Measurements from ENCODE around the gene RNASEH2A.

The RNASEH2A gene

GRCh38 chr19:12785431-12786031 lies 20.9 kb upstream of the RNASEH2A start:
- H3K27me3 Mint-ChIP-seq, result no peaks in the 10 kb centered on the region
- H3K36me3 Mint-ChIP-seq, result no peaks in the 10 kb centered on the region
- CTCF ChIA-PET, result interaction anchor here (1.3 kb wide), 1 partner anchor 10 kb away, joined by 6 read pairs; no protein-coding TSS in a partner anchor
- H3K9me3 Mint-ChIP-seq, result no peaks in the 10 kb centered on the region
- H3K4me3 Mint-ChIP-seq, result no peak overlapping the region
- H3K27ac Mint-ChIP-seq, result no peak overlapping the region
- no peak for DNase-seq
- peaks cover 34% of the 10 kb centered on the region for H3K4me1 Mint-ChIP-seq

- no peak overlapping the region for H3K4me3 Mint-ChIP-seq
- peak; percentile 38 for DNase-seq
- H3K27ac Mint-ChIP-seq, result peak overlapping the region; percentile 47
- H3K27me3 Mint-ChIP-seq, result peaks cover 2% of the 10 kb centered on the region
- H3K36me3 Mint-ChIP-seq, result no peaks in the 10 kb centered on the region
- CTCF ChIA-PET, result interaction anchor here (1.3 to 3.5 kb wide), 3 partner anchors 9 to 20 kb away, joined by 3 to 31 read pairs (median 6); no protein-coding TSS in a partner anchor
- H3K9me3 Mint-ChIP-seq, result no peaks in the 10 kb centered on the region
- peaks cover 40% of the 10 kb centered on the region for H3K4me1 Mint-ChIP-seq
These were observed 20.1 kb upstream of the RNASEH2A start for GRCh38 chr19:12786141-12786870.

- Mint-ChIP-seq H3K27me3 (peaks cover 3% of the 10 kb centered on the region), H3K36me3 (no peaks in the 10 kb centered on the region), H3K27ac (no peak overlapping the region), H3K9me3 (no peaks in the 10 kb centered on the region), H3K4me3 (no peak overlapping the region), H3K4me1 (peaks cover 34% of the 10 kb centered on the region)
- CTCF ChIA-PET, result interaction anchor here (1.4 to 3.5 kb wide), 2 partner anchors 9 to 21 kb away, joined by 3 to 31 read pairs; no protein-coding TSS in a partner anchor
- no peak for DNase-seq
These were observed 19.4 kb upstream of the RNASEH2A start for GRCh38 chr19:12786952-12787351.

GRCh38 chr19:12787458-12787857 lies 18.9 kb upstream of the RNASEH2A start:
- H3K4me1 Mint-ChIP-seq, result peaks cover 31% of the 10 kb centered on the region
- H3K36me3 Mint-ChIP-seq, result peaks cover 2% of the 10 kb centered on the region
- H3K27ac Mint-ChIP-seq, result no peak overlapping the region
- H3K9me3 Mint-ChIP-seq, result no peaks in the 10 kb centered on the region
- H3K4me3 Mint-ChIP-seq, result no peak overlapping the region
- CTCF ChIA-PET, result interaction anchor here (1.4 to 3.5 kb wide), 2 partner anchors 10 to 21 kb away, joined by 3 to 31 read pairs; no protein-coding TSS in a partner anchor
- DNase-seq, result no peak
- H3K27me3 Mint-ChIP-seq, result peaks cover 3% of the 10 kb centered on the region

- Mint-ChIP-seq H3K27me3 (peaks cover 4% of the 10 kb centered on the region), H3K4me1 (peaks cover 28% of the 10 kb centered on the region), H3K36me3 (peaks cover 5% of the 10 kb centered on the region), H3K27ac (peak overlapping the region; percentile 89), H3K9me3 (no peaks in the 10 kb centered on the region), H3K4me3 (no peak overlapping the region)
- CTCF ChIA-PET, result interaction anchor here (0.8 to 3.5 kb wide), 4 partner anchors 11 to 22 kb away, joined by 3 to 31 read pairs (median 6); no protein-coding TSS in a partner anchor
- no peak for DNase-seq
These were observed 18.2 kb upstream of the RNASEH2A start for GRCh38 chr19:12788042-12788681.

GRCh38 chr19:12788682-12789097 lies 17.7 kb upstream of the RNASEH2A start:
- Mint-ChIP-seq H3K27me3 (peaks cover 7% of the 10 kb centered on the region), H3K27ac (peak overlapping the region; percentile 89), H3K36me3 (peaks cover 8% of the 10 kb centered on the region), H3K4me3 (peak overlapping the region; percentile 80), H3K4me1 (peaks cover 23% of the 10 kb centered on the region), H3K9me3 (no peaks in the 10 kb centered on the region)
- CTCF ChIA-PET, result interaction anchor here (0.8 to 3.5 kb wide), 4 partner anchors 11 to 23 kb away, joined by 3 to 31 read pairs (median 6); no protein-coding TSS in a partner anchor
- peak; percentile 35 for DNase-seq

GRCh38 chr19:12789098-12789903 lies 17.1 kb upstream of the RNASEH2A start:
- CTCF ChIA-PET, result interaction anchor here (0.8 to 3.5 kb wide), 4 partner anchors 10 to 23 kb away, joined by 3 to 31 read pairs (median 6); no protein-coding TSS in a partner anchor
- peaks cover 7% of the 10 kb centered on the region for H3K27me3 Mint-ChIP-seq
- H3K9me3 Mint-ChIP-seq, result no peaks in the 10 kb centered on the region
- peaks cover 8% of the 10 kb centered on the region for H3K36me3 Mint-ChIP-seq
- H3K4me3 Mint-ChIP-seq, result peak overlapping the region; percentile 92
- peaks cover 27% of the 10 kb centered on the region for H3K4me1 Mint-ChIP-seq
- no peak for DNase-seq
- H3K27ac Mint-ChIP-seq, result peak overlapping the region; percentile 99

GRCh38 chr19:12789904-12790619 lies 16.3 kb upstream of the RNASEH2A start:
- H3K4me3 Mint-ChIP-seq, result peak overlapping the region; percentile 92
- H3K9me3 Mint-ChIP-seq, result no peaks in the 10 kb centered on the region
- peak overlapping the region; percentile 99 for H3K27ac Mint-ChIP-seq
- CTCF ChIA-PET, result interaction anchor here (1.4 to 14.0 kb wide), 4 partner anchors 9 to 24 kb away, joined by 4 to 706 read pairs (median 20); partner anchors contain the start of gene HOOK2
- peak; percentile 95 for DNase-seq
- H3K4me1 Mint-ChIP-seq, result peaks cover 34% of the 10 kb centered on the region
- H3K36me3 Mint-ChIP-seq, result peaks cover 8% of the 10 kb centered on the region
- peaks cover 7% of the 10 kb centered on the region for H3K27me3 Mint-ChIP-seq

GRCh38 chr19:12790628-12791344 lies 15.6 kb upstream of the RNASEH2A start:
- H3K4me1 Mint-ChIP-seq, result peaks cover 38% of the 10 kb centered on the region

GRCh38 chr19:12791345-12792050 lies 14.9 kb upstream of the RNASEH2A start, which contains the start of gene JUNB:
Gene JUNB, plus strand, starts transcription at chr19:12791486. Its CDS starts 286 bp downstream, at chr19:12791772.
- peaks cover 7% of the 10 kb centered on the region for H3K27me3 Mint-ChIP-seq

More at GRCh38 chr19:12790628-12791344, 15.6 kb upstream of the RNASEH2A start:
- DNase-seq, result peak; percentile 30
- Mint-ChIP-seq H3K27ac (peak overlapping the region; percentile 99), H3K9me3 (no peaks in the 10 kb centered on the region), H3K4me3 (peak overlapping the region; percentile 92), H3K36me3 (peaks cover 8% of the 10 kb centered on the region), H3K27me3 (peaks cover 7% of the 10 kb centered on the region)
- CTCF ChIA-PET, result interaction anchor here (0.7 to 14.0 kb wide), 2 partner anchors 21 to 57 kb away, joined by 4 to 706 read pairs; partner anchors contain the start of genes HOOK2 and TRIR

GRCh38 chr19:12792051-12792852 lies 14.1 kb upstream of the RNASEH2A start:
- peaks cover 49% of the 10 kb centered on the region for H3K4me1 Mint-ChIP-seq
- peaks cover 7% of the 10 kb centered on the region for H3K27me3 Mint-ChIP-seq
- peak overlapping the region; percentile 92 for H3K4me3 Mint-ChIP-seq
- peak overlapping the region; percentile 99 for H3K27ac Mint-ChIP-seq
- peaks cover 13% of the 10 kb centered on the region for H3K36me3 Mint-ChIP-seq
- CTCF ChIA-PET, result interaction anchor here (0.5 to 14.0 kb wide), 2 partner anchors 23 to 56 kb away, joined by 3 to 706 read pairs; partner anchors contain the start of gene HOOK2
- no peaks in the 10 kb centered on the region for H3K9me3 Mint-ChIP-seq
- peak; percentile 89 for DNase-seq

More at GRCh38 chr19:12791345-12792050, 14.9 kb upstream of the RNASEH2A start, which contains the start of gene JUNB:
- H3K9me3 Mint-ChIP-seq, result no peaks in the 10 kb centered on the region
- CTCF ChIA-PET, result interaction anchor here (0.5 to 14.0 kb wide), 3 partner anchors 22 to 58 kb away, joined by 3 to 706 read pairs (median 4); partner anchors contain the start of genes HOOK2 and TRIR
- peaks cover 45% of the 10 kb centered on the region for H3K4me1 Mint-ChIP-seq
- peaks cover 10% of the 10 kb centered on the region for H3K36me3 Mint-ChIP-seq
- H3K27ac Mint-ChIP-seq, result peak within 1 kb of the TSS; percentile 99
- peak; percentile 96 for DNase-seq
- peak within 1 kb of the TSS; percentile 92 for H3K4me3 Mint-ChIP-seq
